Transverse colon (tissue), 4 donors: Measurements from ENCODE around the gene GPD1L.

Source experiments
- POLR2AphosphoS5 ChIP-seq, 3 donors: sonication (generic); formaldehyde crosslinking; IDR thresholded peaks; one replicate each; pipeline ENCODE4 v1.6.1; 2016; ENCODE audit warnings: antibody characterized with exemption in 3 of 3
- TF ChIP-seq, protein P1 (sequence below), 5 experiments: fragments of 200-600 bp in 3 of 5; fragments of 450-650 bp in 2 of 5; sonication (generic) in 3 of 5; IDR thresholded peaks; 1 replicate in 2 of 5; 2 replicates in 3 of 5; pipeline ENCODE4 v1.5.1; 2016 to 2017; ENCODE audit warnings: antibody characterized with exemption in 5 of 5, inconsistent platforms in 3 of 5, mild to moderate bottlenecking in 2 of 5, moderate library complexity in 1 of 5

DNA sequence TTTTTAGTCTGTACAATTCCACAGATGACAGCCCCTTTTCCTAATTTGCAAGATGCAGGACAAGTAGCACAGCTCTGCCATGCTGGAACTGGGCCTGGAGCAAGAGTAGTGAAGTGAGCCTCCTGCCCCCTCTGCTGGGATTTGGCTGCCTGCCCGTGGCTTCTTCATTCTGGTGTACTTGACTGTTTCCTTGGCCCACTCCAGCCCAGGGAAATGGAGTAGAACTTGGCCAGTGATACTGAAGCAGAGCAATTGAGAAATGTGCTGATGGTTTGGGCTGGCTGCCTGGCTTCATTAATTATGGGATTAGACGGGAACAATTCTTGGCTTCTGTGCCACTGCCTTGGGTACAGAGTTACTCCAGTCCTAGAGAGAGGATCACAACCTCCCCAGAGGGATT is 2.8 kb downstream of the GPD1L start:
- TF ChIP-seq POLR2AphosphoS5 (IDR thresholded peaks at IDR 0.05), result peak; percentile 55 to 82 (median 76)
- TF ChIP-seq, protein P1, sequence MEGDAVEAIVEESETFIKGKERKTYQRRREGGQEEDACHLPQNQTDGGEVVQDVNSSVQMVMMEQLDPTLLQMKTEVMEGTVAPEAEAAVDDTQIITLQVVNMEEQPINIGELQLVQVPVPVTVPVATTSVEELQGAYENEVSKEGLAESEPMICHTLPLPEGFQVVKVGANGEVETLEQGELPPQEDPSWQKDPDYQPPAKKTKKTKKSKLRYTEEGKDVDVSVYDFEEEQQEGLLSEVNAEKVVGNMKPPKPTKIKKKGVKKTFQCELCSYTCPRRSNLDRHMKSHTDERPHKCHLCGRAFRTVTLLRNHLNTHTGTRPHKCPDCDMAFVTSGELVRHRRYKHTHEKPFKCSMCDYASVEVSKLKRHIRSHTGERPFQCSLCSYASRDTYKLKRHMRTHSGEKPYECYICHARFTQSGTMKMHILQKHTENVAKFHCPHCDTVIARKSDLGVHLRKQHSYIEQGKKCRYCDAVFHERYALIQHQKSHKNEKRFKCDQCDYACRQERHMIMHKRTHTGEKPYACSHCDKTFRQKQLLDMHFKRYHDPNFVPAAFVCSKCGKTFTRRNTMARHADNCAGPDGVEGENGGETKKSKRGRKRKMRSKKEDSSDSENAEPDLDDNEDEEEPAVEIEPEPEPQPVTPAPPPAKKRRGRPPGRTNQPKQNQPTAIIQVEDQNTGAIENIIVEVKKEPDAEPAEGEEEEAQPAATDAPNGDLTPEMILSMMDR (IDR thresholded peaks at IDR 0.05), result no peak
